Esophagus (tissue), 2 donors: ENCODE results near the gene BCL2. TPM values are rescaled to one million over a fixed set of nuclear protein-coding genes. Genes with fewer than 3 reads are reported as not detected.

Experiments
- H3K27ac ChIP-seq, 2 donors: one replicate each; pipeline ENCODE4 v1.5.1; 2013; ENCODE audit warnings: low read depth in 2 of 2, mild to moderate bottlenecking in 2 of 2, inconsistent platforms in 1 of 2, low read length in 1 of 2, moderate library complexity in 1 of 2
- H3K27me3 ChIP-seq, 2 donors: one replicate each; pipeline ENCODE4 v1.6.1; 2013; ENCODE audit warnings: low read length in 2 of 2, control low read depth in 1 of 2, mild to moderate bottlenecking in 1 of 2; ENCODE audit not compliant: insufficient read depth in 2 of 2, control insufficient read depth in 1 of 2
- H3K36me3 ChIP-seq, 2 donors: one replicate each; pipeline ENCODE4 v1.6.1; 2013; ENCODE audit warnings: low read length in 1 of 2; ENCODE audit not compliant: control insufficient read depth in 2 of 2, insufficient read depth in 2 of 2
- H3K4me1 ChIP-seq, 2 donors: one replicate each; pipeline ENCODE4 v1.6.1; 2013; ENCODE audit warnings: low read length in 1 of 2; ENCODE audit not compliant: control insufficient read depth in 2 of 2, insufficient read depth in 2 of 2
- H3K4me3 ChIP-seq, 2 donors: one replicate each; pipeline ENCODE4 v1.5.1; 2013; ENCODE audit warnings: low read length in 2 of 2, mild to moderate bottlenecking in 2 of 2, low read depth in 1 of 2, moderate library complexity in 1 of 2
- H3K9me3 ChIP-seq, 2 donors: one replicate each; pipeline ENCODE4 v1.6.1; 2013; ENCODE audit warnings: mild to moderate bottlenecking in 2 of 2, low read depth in 1 of 2, low read length in 1 of 2, moderate library complexity in 1 of 2; ENCODE audit not compliant: control insufficient read depth in 2 of 2, insufficient read depth in 1 of 2
- WGBS, 2 donors: extraction: QIAGEN DNeasy Blood & Tissue Kit; methylation state at CpG; one replicate each; pipeline ENCODE4 v1.1.7; 2013; 5-methylcytosine and 5-hydroxymethylcytosine counted together
- polyA plus RNA-seq, 2 donors: library from polyadenylated mRNA; stranded (reverse); fragments of 200-250 nt; gene quantifications; one replicate each; pipeline ENCODE4 v1.2.3, GENCODE V29; 2013
- donor health status: healthy with polysubstance abuse.
- donor health status: Bipolar disorder and iron deficiency.

BCL2 gene
- polyA plus RNA-seq, 2 donors, result 1.3 to 1.9 TPM

DNA sequence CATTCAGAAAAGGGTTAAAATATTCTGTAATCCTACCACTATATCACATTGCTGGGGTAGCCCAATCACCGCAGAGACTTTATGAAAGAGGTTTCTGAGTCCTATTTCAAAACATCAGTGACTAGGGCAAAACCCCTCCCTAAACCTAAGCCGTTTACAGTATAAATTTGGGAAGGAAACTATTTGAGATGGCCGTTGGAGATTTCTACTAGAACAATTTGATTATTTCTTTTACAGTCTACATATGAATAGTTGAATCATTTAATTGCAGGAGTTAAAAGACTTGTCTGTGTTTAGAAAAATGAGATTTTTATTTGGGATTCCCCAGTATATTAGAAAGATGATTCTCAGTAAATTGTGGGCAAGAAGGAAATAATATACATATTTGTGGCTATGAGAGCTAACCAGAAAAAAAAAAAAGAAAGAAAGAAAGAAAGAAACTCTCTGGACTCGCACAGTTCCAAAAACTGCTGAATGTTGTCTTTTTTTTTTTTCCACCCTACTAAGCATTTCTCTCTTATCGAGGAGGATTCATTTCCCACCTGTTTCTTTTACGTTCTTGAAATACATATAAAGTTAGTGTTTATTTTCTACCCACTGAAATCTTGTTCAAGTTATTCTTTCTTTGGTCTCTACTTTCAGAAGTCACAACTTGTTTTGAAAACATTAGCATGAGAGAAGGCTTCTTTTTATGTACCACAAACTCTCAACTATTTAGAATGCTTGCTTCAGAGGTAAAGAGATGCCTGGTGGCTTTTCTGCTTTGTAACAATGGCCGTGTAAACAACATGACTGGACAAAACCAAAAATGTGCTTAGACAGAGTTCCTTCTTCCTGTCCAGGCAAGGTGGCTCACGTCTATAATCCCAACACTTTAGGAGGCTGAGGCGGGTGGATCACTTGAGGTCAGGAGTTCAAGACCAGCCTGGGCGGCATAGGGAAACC is 65.9 kb downstream of the BCL2 start:
- WGBS, 2 donors, result 36 to 47% methylated on average over 10 of the region's 10 CpGs
- H3K27me3 ChIP-seq, result no peaks in the 10 kb centered on the region
- H3K4me1 ChIP-seq, result peaks cover 0 to 2% of the 10 kb centered on the region in 2 donors
- peak overlapping the region in 1 of 2 donors; percentile 4 for H3K27ac ChIP-seq
- H3K36me3 ChIP-seq, result no peaks in the 10 kb centered on the region
- H3K9me3 ChIP-seq, result no peaks in the 10 kb centered on the region
- no peak overlapping the region for H3K4me3 ChIP-seq

DNA sequence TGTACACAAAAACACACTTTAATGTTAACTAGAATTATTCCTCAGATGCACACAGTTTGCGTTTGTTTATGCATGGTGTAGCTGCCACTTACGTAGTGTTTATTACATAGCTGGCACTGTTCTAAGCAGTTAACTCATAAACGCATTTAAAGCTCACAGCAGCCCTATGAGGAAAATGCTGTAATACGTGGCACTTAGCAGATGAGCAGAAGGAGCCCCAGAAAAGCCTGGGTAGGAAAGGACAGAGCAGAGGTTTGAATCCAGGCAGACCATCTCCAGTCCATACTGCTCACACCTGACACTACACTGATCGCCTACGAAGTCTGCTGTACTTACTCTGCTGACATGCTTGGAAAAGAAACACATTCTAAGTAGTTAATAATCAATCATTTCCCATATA is 66.6 kb downstream of the BCL2 start:
- H3K36me3 ChIP-seq, result no peaks in the 10 kb centered on the region
- H3K27ac ChIP-seq, result peak overlapping the region in 1 of 2 donors; percentile 22
- no peaks in the 10 kb centered on the region for H3K9me3 ChIP-seq
- no peaks in the 10 kb centered on the region for H3K27me3 ChIP-seq
- peaks cover 0 to 2% of the 10 kb centered on the region in 2 donors for H3K4me1 ChIP-seq
- WGBS, 2 donors, result 71 to 73% methylated on average over 6 of the region's 6 CpGs
- no peak overlapping the region for H3K4me3 ChIP-seq

DNA sequence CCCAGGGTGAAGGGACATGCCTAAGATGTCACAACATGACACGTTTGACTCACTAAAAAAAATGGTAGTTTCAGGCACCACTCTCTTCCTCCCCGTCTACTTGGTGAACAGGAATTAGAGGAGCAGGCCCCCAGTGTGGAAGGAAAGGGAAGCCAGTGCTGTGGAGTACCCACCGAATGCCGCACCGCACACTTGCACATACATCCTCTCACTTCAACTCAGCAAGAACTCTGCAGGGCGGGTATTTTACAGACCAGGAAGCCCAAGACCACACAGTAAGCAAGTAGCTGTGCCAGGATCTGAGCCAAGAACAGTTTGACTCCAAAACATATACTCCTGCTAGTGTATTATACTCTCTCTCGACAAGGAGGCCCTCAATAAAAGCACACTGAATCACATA is 69.8 kb downstream of the BCL2 start:
- Histone ChIP-seq H3K27me3 (no peaks in the 10 kb centered on the region), H3K27ac (no peak overlapping the region), H3K4me1 (peaks cover 0 to under 1% of the 10 kb centered on the region in 2 donors), H3K4me3 (no peak overlapping the region), H3K36me3 (no peaks in the 10 kb centered on the region), H3K9me3 (no peaks in the 10 kb centered on the region)
- WGBS, 2 donors, result 63 to 72% methylated on average over 7 of the region's 7 CpGs

DNA sequence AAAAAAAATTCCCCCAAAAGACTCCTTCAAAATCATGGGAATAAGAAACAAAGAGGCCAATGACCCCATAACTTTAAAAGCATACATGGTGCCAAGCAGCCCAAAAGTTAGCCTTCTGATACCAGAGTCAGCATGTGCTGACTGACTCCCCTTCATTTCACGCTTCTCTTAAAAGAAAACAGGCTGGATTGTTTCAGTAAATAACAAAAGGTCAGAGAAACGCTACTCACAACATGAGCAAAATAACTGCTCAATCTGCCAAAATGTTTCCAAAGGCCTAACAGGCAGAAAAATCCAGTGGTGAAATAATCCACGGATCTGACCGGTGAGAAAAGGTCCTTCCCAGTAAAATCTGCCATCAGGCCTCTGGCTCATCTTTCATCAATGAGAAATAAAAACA is 71.6 kb downstream of the BCL2 start:
- Histone ChIP-seq H3K27ac (no peak overlapping the region), H3K4me1 (no peaks in the 10 kb centered on the region), H3K36me3 (no peaks in the 10 kb centered on the region), H3K9me3 (no peaks in the 10 kb centered on the region), H3K27me3 (no peaks in the 10 kb centered on the region), H3K4me3 (no peak overlapping the region)
- 71 to 76% methylated on average over 4 of the region's 4 CpGs for WGBS, 2 donors

DNA sequence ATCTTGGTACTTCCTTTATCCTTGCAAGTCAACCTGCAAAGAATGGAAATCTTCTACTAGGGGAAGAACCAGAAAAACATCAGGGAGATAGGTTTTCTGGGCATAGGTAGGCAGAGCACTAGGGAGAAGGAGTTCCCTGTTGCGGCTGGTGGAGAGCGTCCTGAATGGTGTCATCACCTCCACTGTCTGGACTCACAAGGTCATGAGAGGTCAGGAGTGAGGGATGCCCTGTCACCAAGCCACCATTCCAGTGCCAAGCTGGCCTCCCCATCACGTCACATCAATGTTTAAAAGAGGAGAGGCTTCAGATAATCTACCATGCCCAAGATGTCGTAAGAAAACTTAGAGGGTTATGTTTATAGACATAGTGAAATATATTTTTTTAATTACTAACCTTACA is 72.1 kb downstream of the BCL2 start:
- no peaks in the 10 kb centered on the region for H3K27me3 ChIP-seq
- 85 to 87% methylated on average over 4 of the region's 4 CpGs for WGBS, 2 donors
- H3K27ac ChIP-seq, result no peak overlapping the region
- no peaks in the 10 kb centered on the region for H3K9me3 ChIP-seq
- H3K36me3 ChIP-seq, result no peaks in the 10 kb centered on the region
- H3K4me3 ChIP-seq, result no peak overlapping the region
- H3K4me1 ChIP-seq, result no peaks in the 10 kb centered on the region

DNA sequence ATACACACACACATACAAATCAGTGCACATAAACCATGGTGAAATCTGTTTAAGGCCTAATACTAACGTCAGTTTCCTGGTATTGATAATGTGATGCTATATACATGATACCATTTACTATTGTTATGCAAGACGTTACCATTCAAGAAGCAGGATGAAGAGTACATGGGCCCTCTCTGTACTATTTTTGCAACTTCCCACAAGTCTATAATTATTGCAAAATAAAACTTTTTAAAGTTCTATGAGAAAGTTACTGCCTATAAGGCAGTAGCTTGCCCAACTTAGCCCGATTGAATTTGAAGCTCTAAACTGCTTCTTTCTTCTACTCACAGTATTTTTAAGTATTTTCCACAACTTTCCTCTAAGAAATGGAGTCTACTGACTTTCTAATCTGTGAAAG is 74.0 kb downstream of the BCL2 start:
- H3K9me3 ChIP-seq, result no peaks in the 10 kb centered on the region
- no peak overlapping the region for H3K27ac ChIP-seq

DNA sequence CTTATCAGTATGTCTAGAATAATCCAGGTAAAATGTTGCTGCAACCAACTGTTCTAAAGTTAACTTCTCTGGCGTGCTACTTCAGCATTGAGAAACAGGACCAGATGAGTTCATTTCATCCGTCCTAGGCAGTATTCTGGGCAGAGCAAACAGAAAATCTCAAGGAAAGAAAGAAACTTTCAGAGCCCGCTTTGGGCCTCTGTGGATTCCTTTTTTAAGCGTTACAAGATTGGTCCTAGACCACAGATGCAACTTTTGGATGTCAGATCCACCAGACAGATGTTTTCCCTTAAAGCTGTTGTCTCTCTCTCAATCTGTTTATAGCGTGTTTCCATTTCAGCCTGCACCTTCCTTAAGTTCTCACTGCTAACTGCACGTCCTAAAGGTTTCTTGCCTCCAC is 75.0 kb downstream of the BCL2 start:
- Histone ChIP-seq H3K4me3 (no peak overlapping the region), H3K4me1 (no peaks in the 10 kb centered on the region), H3K27ac (no peak overlapping the region), H3K36me3 (no peaks in the 10 kb centered on the region), H3K9me3 (no peaks in the 10 kb centered on the region), H3K27me3 (no peaks in the 10 kb centered on the region)
- 71 to 75% methylated on average over 6 of the region's 6 CpGs for WGBS, 2 donors

More for the DNA sequence above, 74.0 kb downstream of the BCL2 start:
- no peaks in the 10 kb centered on the region for H3K4me1 ChIP-seq
- H3K36me3 ChIP-seq, result no peaks in the 10 kb centered on the region
- H3K4me3 ChIP-seq, result no peak overlapping the region
- 81 to 84% methylated on average over 3 of the region's 3 CpGs for WGBS, 2 donors
- no peaks in the 10 kb centered on the region for H3K27me3 ChIP-seq

DNA sequence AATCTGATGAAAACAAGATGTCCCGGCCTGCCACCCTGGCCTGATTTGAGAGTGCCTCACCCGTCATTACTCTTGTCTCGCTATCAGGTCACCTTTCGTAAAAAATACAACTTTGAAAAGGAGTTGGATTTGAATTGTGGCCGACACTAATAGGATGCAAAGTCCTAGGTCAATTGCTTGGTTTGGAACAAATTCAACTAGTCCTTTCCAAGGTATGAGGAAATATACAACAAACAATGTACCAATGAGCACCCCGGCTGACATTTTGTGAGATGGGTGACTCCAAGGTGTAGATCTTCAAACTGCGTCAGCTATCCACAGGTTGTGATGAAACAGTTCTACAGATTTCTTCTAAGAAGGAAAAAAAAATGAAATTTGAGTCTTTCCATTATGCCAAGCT is 77.8 kb downstream of the BCL2 start:
- Histone ChIP-seq H3K36me3 (no peaks in the 10 kb centered on the region), H3K9me3 (no peaks in the 10 kb centered on the region), H3K27ac (no peak overlapping the region), H3K27me3 (no peaks in the 10 kb centered on the region), H3K4me3 (no peak overlapping the region), H3K4me1 (peaks cover 0 to 2% of the 10 kb centered on the region in 2 donors)
- 78 to 93% methylated on average over 7 of the region's 7 CpGs for WGBS, 2 donors

DNA sequence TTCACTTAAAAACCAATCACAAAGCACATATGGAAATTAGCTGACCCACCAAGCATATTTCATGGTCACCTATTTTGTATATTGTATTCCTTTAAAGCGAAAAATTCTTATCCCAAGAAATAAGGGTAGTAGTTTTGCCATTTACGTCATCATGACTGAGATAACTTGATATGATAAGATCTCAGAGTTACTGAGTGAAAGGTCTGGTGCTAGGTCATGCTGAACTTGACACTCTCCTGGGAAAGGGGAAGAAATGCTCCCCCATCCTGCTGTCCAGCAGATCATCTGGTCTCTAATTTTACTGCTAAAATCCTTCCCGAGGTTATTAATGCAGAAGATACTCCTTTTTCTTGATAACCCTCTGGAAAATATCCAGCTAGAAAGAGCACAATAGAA is 78.3 kb downstream of the BCL2 start:
- Histone ChIP-seq H3K4me3 (no peak overlapping the region), H3K27me3 (no peaks in the 10 kb centered on the region), H3K4me1 (peaks cover 0 to 2% of the 10 kb centered on the region in 2 donors), H3K9me3 (no peaks in the 10 kb centered on the region), H3K27ac (no peak overlapping the region), H3K36me3 (no peaks in the 10 kb centered on the region)
- 72 to 87% methylated on average over 3 of the region's 3 CpGs for WGBS, 2 donors
